ENCODE measurements around the gene CCN5.

GRCh38 chr20:44743916-44744655 lies 28.9 kb downstream of the CCN5 start:
- TF ChIP-seq CTCF (IDR thresholded peaks at IDR 0.05) (no peak), POLR2A (IDR thresholded peaks at IDR 0.05) (no peak)

Measured in prostate gland (tissue), 2 donors.